ENCODE results near the gene BMP6. TPM values are rescaled to one million over a fixed set of nuclear protein-coding genes. Genes with fewer than 3 reads are reported as not detected.

The BMP6 gene
- total and polyA plus RNA-seq, 8 donors = 2.3 to 18.7 (median 3.7) TPM

GRCh38 chr6:7879980-7880717 lies 154.2 kb downstream of the BMP6 start:
- no peak overlapping the region for H3K27ac ChIP-seq
- no peak overlapping the region for H3K4me3 ChIP-seq
- peaks cover 0 to 58% of the 10 kb centered on the region in 2 donors for H3K36me3 ChIP-seq
- intact Hi-C loops (cut with DNase I) = no loop called here
- DNase-seq = no peak
- H3K9me3 ChIP-seq = no peaks in the 10 kb centered on the region
- no peak for TF ChIP-seq CTCF (IDR thresholded peaks at IDR 0.05)
- ATAC-seq = no peak
- H3K27me3 ChIP-seq = no peaks in the 10 kb centered on the region
- no peaks in the 10 kb centered on the region for H3K4me1 ChIP-seq

- intact Hi-C loops (cut with DNase I) = no loop called here
- Histone ChIP-seq H3K9me3 (no peaks in the 10 kb centered on the region), H3K4me1 (no peaks in the 10 kb centered on the region), H3K27ac (no peak overlapping the region), H3K36me3 (peaks cover 0 to 63% of the 10 kb centered on the region in 2 donors), H3K27me3 (no peaks in the 10 kb centered on the region), H3K4me3 (no peak overlapping the region)
- no peak for TF ChIP-seq CTCF (IDR thresholded peaks at IDR 0.05)
- ATAC-seq (no peak), DNase-seq (no peak)
Measured at GRCh38 chr6:7880718-7881107, 154.8 kb downstream of the BMP6 start.

- H3K9me3 ChIP-seq = no peaks in the 10 kb centered on the region
- no peak for DNase-seq
- TF ChIP-seq CTCF (IDR thresholded peaks at IDR 0.05) = no peak
- no peak overlapping the region for H3K4me3 ChIP-seq
- H3K36me3 ChIP-seq = peaks cover 0 to 76% of the 10 kb centered on the region in 2 donors
- H3K4me1 ChIP-seq = no peaks in the 10 kb centered on the region
- no peak overlapping the region for H3K27ac ChIP-seq
- intact Hi-C loops (cut with DNase I) = no loop called here
- H3K27me3 ChIP-seq = no peaks in the 10 kb centered on the region
- no peak for ATAC-seq
Measured at GRCh38 chr6:7881765-7882500, 156.0 kb downstream of the BMP6 start.

GRCh38 chr6:7882505-7883257 lies 156.8 kb downstream of the BMP6 start:
- Histone ChIP-seq H3K4me1 (no peaks in the 10 kb centered on the region), H3K36me3 (peaks cover 0 to 83% of the 10 kb centered on the region in 2 donors), H3K9me3 (no peaks in the 10 kb centered on the region), H3K27ac (no peak overlapping the region), H3K27me3 (no peaks in the 10 kb centered on the region), H3K4me3 (no peak overlapping the region)
- TF ChIP-seq CTCF (IDR thresholded peaks at IDR 0.05) = no peak
- intact Hi-C loops (cut with DNase I) = no loop called here
- ATAC-seq (no peak), DNase-seq (no peak)

- no peak overlapping the region for H3K27ac ChIP-seq
- DNase-seq (no peak), ATAC-seq (no peak)
- no peak overlapping the region for H3K4me3 ChIP-seq
- intact Hi-C loops (cut with DNase I) = no loop called here
- no peak for TF ChIP-seq CTCF (IDR thresholded peaks at IDR 0.05)
- H3K9me3 ChIP-seq = no peaks in the 10 kb centered on the region
- no peaks in the 10 kb centered on the region for H3K27me3 ChIP-seq
- peaks cover 0 to 90% of the 10 kb centered on the region in 2 donors for H3K36me3 ChIP-seq
- no peaks in the 10 kb centered on the region for H3K4me1 ChIP-seq
Measured at GRCh38 chr6:7883381-7883780, 157.5 kb downstream of the BMP6 start.

Measured in left lung (tissue), 10 donors.